Esophagus (tissue), 2 donors: ENCODE measurements around the gene PDXP. TPM values are rescaled to one million over a fixed set of nuclear protein-coding genes. Genes with fewer than 3 reads are reported as not detected.
A peak's percentile ranks its signal among the peaks of the same experiment; 100 is the strongest.
"Not testable (repeated sequence)": the region's sequence is repeated elsewhere in the genome, so short reads cannot be mapped to it uniquely, and the experiment has no call there.

ENCODE experiments used
- H3K27ac ChIP-seq, 2 donors: one replicate each; pipeline ENCODE4 v1.5.1; 2013; ENCODE audit warnings: low read depth in 2 of 2, mild to moderate bottlenecking in 2 of 2, inconsistent platforms in 1 of 2, low read length in 1 of 2, moderate library complexity in 1 of 2
- H3K27me3 ChIP-seq, 2 donors: one replicate each; pipeline ENCODE4 v1.6.1; 2013; ENCODE audit warnings: low read length in 2 of 2, control low read depth in 1 of 2, mild to moderate bottlenecking in 1 of 2; ENCODE audit not compliant: insufficient read depth in 2 of 2, control insufficient read depth in 1 of 2
- H3K36me3 ChIP-seq, 2 donors: one replicate each; pipeline ENCODE4 v1.6.1; 2013; ENCODE audit warnings: low read length in 1 of 2; ENCODE audit not compliant: control insufficient read depth in 2 of 2, insufficient read depth in 2 of 2
- H3K4me1 ChIP-seq, 2 donors: one replicate each; pipeline ENCODE4 v1.6.1; 2013; ENCODE audit warnings: low read length in 1 of 2; ENCODE audit not compliant: control insufficient read depth in 2 of 2, insufficient read depth in 2 of 2
- H3K4me3 ChIP-seq, 2 donors: one replicate each; pipeline ENCODE4 v1.5.1; 2013; ENCODE audit warnings: low read length in 2 of 2, mild to moderate bottlenecking in 2 of 2, low read depth in 1 of 2, moderate library complexity in 1 of 2
- H3K9me3 ChIP-seq, 2 donors: one replicate each; pipeline ENCODE4 v1.6.1; 2013; ENCODE audit warnings: mild to moderate bottlenecking in 2 of 2, low read depth in 1 of 2, low read length in 1 of 2, moderate library complexity in 1 of 2; ENCODE audit not compliant: control insufficient read depth in 2 of 2, insufficient read depth in 1 of 2
- WGBS, 2 donors: extraction: QIAGEN DNeasy Blood & Tissue Kit; methylation state at CpG; one replicate each; pipeline ENCODE4 v1.1.7; 2013; 5-methylcytosine and 5-hydroxymethylcytosine counted together
- polyA plus RNA-seq, 2 donors: library from polyadenylated mRNA; stranded (reverse); fragments of 200-250 nt; gene quantifications; one replicate each; pipeline ENCODE4 v1.2.3, GENCODE V29; 2013
- donor health status: healthy with polysubstance abuse.
- donor health status: Bipolar disorder and iron deficiency.

The PDXP gene
- polyA plus RNA-seq, 2 donors: 1.4 to 2.2 TPM

GRCh38 chr22:37690407-37690806, 31.9 kb downstream of the PDXP start:
- H3K27me3 ChIP-seq: no peaks in the 10 kb centered on the region
- no peak overlapping the region for H3K4me3 ChIP-seq
- peaks cover 2 to 9% of the 10 kb centered on the region in 2 donors for H3K4me1 ChIP-seq
- peak overlapping the region; percentile 58 to 93 for H3K27ac ChIP-seq
- H3K9me3 ChIP-seq: no peaks in the 10 kb centered on the region
- WGBS, 2 donors: 54 to 82% methylated on average over 7 of the region's 7 CpGs
- peaks cover 10 to 29% of the 10 kb centered on the region in 2 donors for H3K36me3 ChIP-seq

- Histone ChIP-seq H3K27me3 (no peaks in the 10 kb centered on the region), H3K4me1 (peaks cover 2 to 7% of the 10 kb centered on the region in 2 donors), H3K36me3 (peaks cover 10 to 29% of the 10 kb centered on the region in 2 donors), H3K9me3 (no peaks in the 10 kb centered on the region), H3K27ac (peak overlapping the region; percentile 58 to 93), H3K4me3 (no peak overlapping the region)
- WGBS, 2 donors: 49 to 81% methylated on average over 18 of the region's 18 CpGs
Observed at GRCh38 chr22:37690901-37691504, 32.5 kb downstream of the PDXP start.

DNA sequence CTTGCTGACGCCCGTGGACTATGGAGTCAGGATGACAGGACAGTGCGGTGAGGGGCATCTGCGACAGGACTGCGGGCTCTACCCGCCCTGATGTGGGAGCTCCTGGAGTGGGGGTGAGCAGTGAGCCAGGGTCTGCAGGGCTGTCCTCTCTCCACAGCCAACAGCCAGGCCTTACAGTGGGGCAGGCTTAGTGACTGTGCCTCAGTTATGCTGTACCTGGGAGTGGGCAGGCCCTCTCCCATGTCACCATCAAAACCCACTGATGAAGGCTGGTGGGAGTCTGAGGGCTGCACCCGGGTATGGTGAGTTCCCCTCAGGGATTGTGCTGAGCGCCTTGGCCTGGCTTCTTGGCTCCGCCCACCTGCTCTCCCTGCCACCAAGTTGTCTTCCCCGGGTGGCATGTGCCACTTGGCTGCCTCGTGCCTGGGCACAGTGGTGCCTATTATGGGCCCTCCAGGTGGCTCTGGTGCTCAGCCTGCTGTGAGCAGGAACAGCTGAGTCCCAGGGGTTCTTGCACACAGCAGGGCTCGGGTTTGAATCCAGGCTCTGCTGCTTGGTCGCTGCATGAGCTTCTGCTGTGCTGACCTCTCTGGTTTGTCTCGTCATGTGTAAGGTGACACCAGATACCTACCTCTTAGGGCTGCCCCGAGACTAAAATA, 34.2 kb downstream of the PDXP start:
- no peak overlapping the region for H3K27ac ChIP-seq
- H3K4me3 ChIP-seq: no peak overlapping the region
- peaks cover 10 to 29% of the 10 kb centered on the region in 2 donors for H3K36me3 ChIP-seq
- H3K27me3 ChIP-seq: no peaks in the 10 kb centered on the region
- no peaks in the 10 kb centered on the region for H3K9me3 ChIP-seq
- WGBS, 2 donors: 87 to 90% methylated on average over 15 of the region's 15 CpGs
- peaks cover 7 to 10% of the 10 kb centered on the region in 2 donors for H3K4me1 ChIP-seq

DNA sequence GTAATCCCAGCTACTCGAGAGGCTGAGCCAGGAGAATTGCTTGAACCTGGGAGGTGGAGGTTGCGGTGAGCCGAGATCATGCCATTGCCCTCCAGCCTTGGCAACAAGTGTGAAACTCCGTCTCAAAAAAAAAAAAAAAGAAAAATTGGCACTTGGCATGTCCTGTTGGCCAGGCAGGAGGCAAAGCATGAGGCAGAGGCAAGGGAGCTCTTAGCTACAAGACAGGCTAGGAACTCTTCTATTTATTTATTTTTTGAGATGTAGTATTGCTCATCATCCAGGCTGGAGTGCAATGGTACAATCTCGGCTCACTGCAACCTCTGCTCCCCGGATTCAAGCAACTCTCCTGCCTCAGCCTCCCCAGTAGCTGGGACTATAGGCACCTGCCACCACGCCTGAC, 35.6 kb downstream of the PDXP start:
- not testable (repeated sequence) for H3K9me3 ChIP-seq, H3K27ac ChIP-seq, H3K4me1 ChIP-seq, H3K4me3 ChIP-seq, H3K27me3 ChIP-seq
- peaks cover 10 to 23% of the 10 kb centered on the region in 2 donors for H3K36me3 ChIP-seq
- WGBS, 2 donors: 75 to 77% methylated on average over 7 of the region's 7 CpGs

- WGBS, 2 donors: 34% methylated on average over 13 of the region's 13 CpGs
- H3K4me3 ChIP-seq, H3K27me3 ChIP-seq, H3K9me3 ChIP-seq, H3K4me1 ChIP-seq: not testable (repeated sequence)
- peaks cover 6 to 21% of the 10 kb centered on the region in 2 donors for H3K36me3 ChIP-seq
- H3K27ac ChIP-seq: peak overlapping the region in 1 of 2 donors; percentile 78
Observed at GRCh38 chr22:37696260-37696656, 37.7 kb downstream of the PDXP start.

DNA sequence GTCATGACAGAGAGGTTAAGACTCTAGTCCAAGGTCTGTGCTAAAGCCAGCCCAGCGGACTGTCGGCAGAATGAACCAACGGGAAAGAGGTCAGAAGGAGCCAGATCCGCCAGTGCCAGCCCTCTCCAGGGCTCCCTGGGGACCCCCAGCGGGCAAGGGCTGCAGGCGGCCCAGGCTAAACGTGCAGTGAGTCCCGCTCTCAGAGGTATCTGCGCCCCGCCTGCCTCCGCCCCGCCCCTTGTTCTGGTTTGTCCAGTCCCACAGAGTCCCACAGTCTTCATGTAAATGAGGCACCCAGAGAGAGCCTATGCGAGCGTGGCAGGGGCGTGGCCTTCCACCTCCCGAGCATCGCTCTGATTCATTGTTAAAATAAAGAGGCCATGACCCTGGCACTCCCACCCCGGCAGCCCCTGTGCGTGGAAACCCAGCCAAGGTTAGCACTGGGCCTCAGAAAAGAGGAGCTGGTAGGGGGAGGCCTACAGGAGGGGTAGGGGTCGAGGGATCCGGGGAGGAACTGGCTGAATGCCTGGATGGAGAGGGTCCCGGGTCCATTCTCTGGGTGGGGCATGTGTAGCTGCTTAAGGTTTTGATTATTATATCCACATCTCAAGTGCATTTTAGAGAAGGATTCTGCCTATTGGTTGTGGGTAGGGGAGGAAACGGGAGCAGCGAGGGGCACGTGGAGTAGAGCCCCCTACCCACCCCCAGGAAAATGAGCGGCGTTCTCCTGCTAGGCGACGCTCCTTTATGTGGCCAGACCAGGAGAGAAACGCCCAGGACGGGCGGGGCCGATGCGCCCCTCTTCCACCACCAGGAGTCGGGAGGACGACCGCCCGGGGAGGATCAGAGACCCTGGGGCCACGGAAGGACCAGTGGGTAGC, 38.4 kb downstream of the PDXP start, which contains the start of gene TRIOBP:
TSS of gene TRIOBP (plus strand) at position 392 of the 881 bp plus-strand sequence. CDS start 4,318 bp downstream, outside the sequence.
- WGBS, 2 donors: 10 to 15% methylated on average over 25 to 39 of the region's 39 CpGs
- H3K9me3 ChIP-seq: no peaks in the 10 kb centered on the region
- H3K27me3 ChIP-seq: no peaks in the 10 kb centered on the region
- peak within 1 kb of the TSS in 1 of 2 donors; percentile 12 for H3K4me3 ChIP-seq
- H3K4me1 ChIP-seq: peaks cover 4 to 7% of the 10 kb centered on the region in 2 donors
- peak within 1 kb of the TSS in 1 of 2 donors; percentile 78 for H3K27ac ChIP-seq
- peaks cover 4 to 16% of the 10 kb centered on the region in 2 donors for H3K36me3 ChIP-seq

DNA sequence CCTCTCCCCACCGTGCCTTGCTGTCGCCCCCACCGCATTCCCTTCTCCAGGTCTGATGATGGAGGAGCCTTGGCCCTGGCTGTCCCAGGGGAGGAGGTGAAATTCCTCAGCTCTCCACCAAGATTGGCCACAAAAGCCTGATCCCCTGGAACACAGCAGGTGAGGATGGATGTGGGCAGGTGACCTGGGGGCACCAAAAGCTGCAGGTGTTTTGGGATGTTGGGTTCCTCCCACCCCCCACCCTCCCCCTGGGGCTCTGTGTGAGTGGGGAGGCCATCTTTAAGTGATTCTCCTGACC, 39.0 kb downstream of the PDXP start:
- Histone ChIP-seq H3K9me3 (no peaks in the 10 kb centered on the region), H3K27ac (peak overlapping the region in 1 of 2 donors; percentile 77), H3K4me3 (no peak overlapping the region), H3K4me1 (peaks cover 4 to 7% of the 10 kb centered on the region in 2 donors), H3K27me3 (no peaks in the 10 kb centered on the region), H3K36me3 (peaks cover under 1 to 13% of the 10 kb centered on the region in 2 donors)
- WGBS, 2 donors: 38 to 53% methylated on average over 3 of the region's 3 CpGs

GRCh38 chr22:37701141-37701786, 42.7 kb downstream of the PDXP start:
- 77 to 85% methylated on average over 8 of the region's 8 CpGs for WGBS, 2 donors
- no peak overlapping the region for H3K27ac ChIP-seq

GRCh38 chr22:37703906-37704305, 45.4 kb downstream of the PDXP start:
- no peaks in the 10 kb centered on the region for H3K4me1 ChIP-seq
- no peaks in the 10 kb centered on the region for H3K27me3 ChIP-seq
- no peaks in the 10 kb centered on the region for H3K36me3 ChIP-seq
- no peaks in the 10 kb centered on the region for H3K9me3 ChIP-seq
- WGBS, 2 donors: 72 to 73% methylated on average over 7 of the region's 7 CpGs
- H3K4me3 ChIP-seq: no peak overlapping the region
- H3K27ac ChIP-seq: no peak overlapping the region

More at GRCh38 chr22:37701141-37701786, 42.7 kb downstream of the PDXP start:
- Histone ChIP-seq H3K36me3 (no peaks in the 10 kb centered on the region), H3K27me3 (no peaks in the 10 kb centered on the region), H3K4me1 (peaks cover 4 to 7% of the 10 kb centered on the region in 2 donors), H3K9me3 (no peaks in the 10 kb centered on the region), H3K4me3 (no peak overlapping the region)
